ENCODE measurements around the gene EVI5L.

Gene EVI5L

DNA sequence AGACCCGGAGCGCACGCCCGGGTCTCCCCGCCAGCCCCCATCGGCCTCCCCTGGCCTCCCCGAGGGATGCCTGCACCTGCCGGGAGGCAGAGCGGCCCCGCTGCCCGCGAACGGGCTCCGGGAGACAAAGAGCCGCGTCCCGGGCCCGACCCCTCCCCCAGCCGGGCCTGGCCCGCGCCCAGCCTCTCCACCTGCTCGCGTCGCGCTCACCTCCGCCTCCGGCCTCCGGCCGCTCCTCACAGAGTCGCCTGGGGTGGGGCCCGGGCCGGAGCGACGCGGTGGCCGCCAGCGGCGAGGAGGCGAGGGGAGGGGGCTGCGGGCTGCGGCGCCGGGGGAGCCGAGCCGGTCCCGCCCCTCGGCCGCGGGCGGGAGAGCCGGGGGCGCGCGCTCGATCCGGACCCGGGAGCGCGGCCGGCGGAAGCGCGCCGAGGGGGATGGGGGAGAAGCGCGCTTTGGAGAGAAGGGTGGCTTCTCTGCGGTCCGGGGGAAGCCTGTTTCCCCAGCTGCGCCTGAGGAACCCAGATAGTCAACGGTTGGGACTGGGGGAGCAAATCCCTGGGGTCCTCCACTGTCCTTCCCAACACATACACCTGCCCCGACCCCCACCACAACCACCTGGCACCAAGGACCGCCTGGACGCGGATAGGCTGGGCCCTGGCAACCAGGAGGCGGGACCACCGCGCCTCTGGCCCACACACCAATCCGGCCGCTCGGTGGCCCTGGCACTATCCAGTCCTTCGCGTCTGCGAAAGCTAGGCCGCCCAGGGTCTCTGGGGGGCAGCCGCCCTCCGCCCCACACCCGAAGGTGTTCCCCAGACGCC lies 44.3 kb downstream of the EVI5L start, which contains the start of gene PRR36 (continued):
- TF ChIP-seq, protein P1, sequence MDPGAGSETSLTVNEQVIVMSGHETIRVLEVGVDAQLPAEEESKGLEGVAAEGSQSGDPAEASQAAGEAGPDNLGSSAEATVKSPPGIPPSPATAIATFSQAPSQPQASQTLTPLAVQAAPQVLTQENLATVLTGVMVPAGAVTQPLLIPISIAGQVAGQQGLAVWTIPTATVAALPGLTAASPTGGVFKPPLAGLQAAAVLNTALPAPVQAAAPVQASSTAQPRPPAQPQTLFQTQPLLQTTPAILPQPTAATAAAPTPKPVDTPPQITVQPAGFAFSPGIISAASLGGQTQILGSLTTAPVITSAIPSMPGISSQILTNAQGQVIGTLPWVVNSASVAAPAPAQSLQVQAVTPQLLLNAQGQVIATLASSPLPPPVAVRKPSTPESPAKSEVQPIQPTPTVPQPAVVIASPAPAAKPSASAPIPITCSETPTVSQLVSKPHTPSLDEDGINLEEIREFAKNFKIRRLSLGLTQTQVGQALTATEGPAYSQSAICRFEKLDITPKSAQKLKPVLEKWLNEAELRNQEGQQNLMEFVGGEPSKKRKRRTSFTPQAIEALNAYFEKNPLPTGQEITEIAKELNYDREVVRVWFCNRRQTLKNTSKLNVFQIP (CRISPR knock-in tag; IDR thresholded peaks at IDR 0.05; ENCODE audit: borderline replicate concordance, low read depth) = no peak
- no peak for TF ChIP-seq ISL1 (CRISPR knock-in tag; IDR thresholded peaks at IDR 0.05)

DNA sequence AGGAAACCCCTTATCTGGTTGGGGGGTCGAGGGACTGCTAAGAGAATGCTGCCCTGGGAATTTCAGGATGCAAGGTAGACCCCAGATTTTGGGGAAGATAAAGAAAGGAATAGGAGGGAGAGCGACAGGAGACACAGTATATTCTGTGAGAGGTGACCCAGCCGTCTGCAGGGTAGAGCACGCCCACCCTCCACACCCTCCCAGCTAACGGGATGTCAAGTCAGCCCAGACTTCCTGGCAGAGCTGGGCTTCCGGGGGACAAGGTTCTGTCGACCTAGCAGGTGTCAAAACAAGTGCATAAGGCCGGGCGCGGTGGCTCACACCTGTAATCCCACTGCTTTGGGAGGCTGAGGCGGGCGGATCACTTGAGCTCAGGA lies 44.9 kb downstream of the EVI5L start:
- TF ChIP-seq, protein P2, sequence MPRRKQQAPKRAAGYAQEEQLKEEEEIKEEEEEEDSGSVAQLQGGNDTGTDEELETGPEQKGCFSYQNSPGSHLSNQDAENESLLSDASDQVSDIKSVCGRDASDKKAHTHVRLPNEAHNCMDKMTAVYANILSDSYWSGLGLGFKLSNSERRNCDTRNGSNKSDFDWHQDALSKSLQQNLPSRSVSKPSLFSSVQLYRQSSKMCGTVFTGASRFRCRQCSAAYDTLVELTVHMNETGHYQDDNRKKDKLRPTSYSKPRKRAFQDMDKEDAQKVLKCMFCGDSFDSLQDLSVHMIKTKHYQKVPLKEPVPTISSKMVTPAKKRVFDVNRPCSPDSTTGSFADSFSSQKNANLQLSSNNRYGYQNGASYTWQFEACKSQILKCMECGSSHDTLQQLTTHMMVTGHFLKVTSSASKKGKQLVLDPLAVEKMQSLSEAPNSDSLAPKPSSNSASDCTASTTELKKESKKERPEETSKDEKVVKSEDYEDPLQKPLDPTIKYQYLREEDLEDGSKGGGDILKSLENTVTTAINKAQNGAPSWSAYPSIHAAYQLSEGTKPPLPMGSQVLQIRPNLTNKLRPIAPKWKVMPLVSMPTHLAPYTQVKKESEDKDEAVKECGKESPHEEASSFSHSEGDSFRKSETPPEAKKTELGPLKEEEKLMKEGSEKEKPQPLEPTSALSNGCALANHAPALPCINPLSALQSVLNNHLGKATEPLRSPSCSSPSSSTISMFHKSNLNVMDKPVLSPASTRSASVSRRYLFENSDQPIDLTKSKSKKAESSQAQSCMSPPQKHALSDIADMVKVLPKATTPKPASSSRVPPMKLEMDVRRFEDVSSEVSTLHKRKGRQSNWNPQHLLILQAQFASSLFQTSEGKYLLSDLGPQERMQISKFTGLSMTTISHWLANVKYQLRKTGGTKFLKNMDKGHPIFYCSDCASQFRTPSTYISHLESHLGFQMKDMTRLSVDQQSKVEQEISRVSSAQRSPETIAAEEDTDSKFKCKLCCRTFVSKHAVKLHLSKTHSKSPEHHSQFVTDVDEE (CRISPR knock-in tag; IDR thresholded peaks at IDR 0.05) = no peak
- no peak for TF ChIP-seq ZNF565 (CRISPR knock-in tag; conservative IDR thresholded peaks at IDR 0.05; ENCODE audit: low read depth)
- TF ChIP-seq TOX (CRISPR knock-in tag; IDR thresholded peaks at IDR 0.05; ENCODE audit: borderline replicate concordance) = no peak
- no peak for TF ChIP-seq ZC3H10 (CRISPR knock-in tag; IDR thresholded peaks at IDR 0.05)
- no peak for TF ChIP-seq OSR1 (CRISPR knock-in tag; IDR thresholded peaks at IDR 0.05)
- TF ChIP-seq TCF4 (CRISPR knock-in tag; IDR thresholded peaks at IDR 0.05; ENCODE audit: borderline replicate concordance) = no peak
- no peak for TF ChIP-seq RARB (CRISPR knock-in tag; IDR thresholded peaks at IDR 0.05)
- TF ChIP-seq, protein P3, sequence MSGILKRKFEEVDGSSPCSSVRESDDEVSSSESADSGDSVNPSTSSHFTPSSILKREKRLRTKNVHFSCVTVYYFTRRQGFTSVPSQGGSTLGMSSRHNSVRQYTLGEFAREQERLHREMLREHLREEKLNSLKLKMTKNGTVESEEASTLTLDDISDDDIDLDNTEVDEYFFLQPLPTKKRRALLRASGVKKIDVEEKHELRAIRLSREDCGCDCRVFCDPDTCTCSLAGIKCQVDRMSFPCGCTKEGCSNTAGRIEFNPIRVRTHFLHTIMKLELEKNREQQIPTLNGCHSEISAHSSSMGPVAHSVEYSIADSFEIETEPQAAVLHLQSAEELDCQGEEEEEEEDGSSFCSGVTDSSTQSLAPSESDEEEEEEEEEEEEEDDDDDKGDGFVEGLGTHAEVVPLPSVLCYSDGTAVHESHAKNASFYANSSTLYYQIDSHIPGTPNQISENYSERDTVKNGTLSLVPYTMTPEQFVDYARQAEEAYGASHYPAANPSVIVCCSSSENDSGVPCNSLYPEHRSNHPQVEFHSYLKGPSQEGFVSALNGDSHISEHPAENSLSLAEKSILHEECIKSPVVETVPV (CRISPR knock-in tag; IDR thresholded peaks at IDR 0.05) = no peak
- TF ChIP-seq GLIS3 (CRISPR knock-in tag; IDR thresholded peaks at IDR 0.05) = no peak
- TF ChIP-seq ESRRG (CRISPR knock-in tag; IDR thresholded peaks at IDR 0.05) = no peak
- TF ChIP-seq BACH2 (CRISPR knock-in tag; IDR thresholded peaks at IDR 0.05; ENCODE audit: borderline replicate concordance) = no peak
- TF ChIP-seq, protein P4, sequence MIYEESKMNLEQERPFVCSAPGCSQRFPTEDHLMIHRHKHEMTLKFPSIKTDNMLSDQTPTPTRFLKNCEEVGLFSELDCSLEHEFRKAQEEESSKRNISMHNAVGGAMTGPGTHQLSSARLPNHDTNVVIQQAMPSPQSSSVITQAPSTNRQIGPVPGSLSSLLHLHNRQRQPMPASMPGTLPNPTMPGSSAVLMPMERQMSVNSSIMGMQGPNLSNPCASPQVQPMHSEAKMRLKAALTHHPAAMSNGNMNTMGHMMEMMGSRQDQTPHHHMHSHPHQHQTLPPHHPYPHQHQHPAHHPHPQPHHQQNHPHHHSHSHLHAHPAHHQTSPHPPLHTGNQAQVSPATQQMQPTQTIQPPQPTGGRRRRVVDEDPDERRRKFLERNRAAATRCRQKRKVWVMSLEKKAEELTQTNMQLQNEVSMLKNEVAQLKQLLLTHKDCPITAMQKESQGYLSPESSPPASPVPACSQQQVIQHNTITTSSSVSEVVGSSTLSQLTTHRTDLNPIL (CRISPR knock-in tag; IDR thresholded peaks at IDR 0.05; ENCODE audit: low read depth) = no peak
- TF ChIP-seq, protein P1 (CRISPR knock-in tag; IDR thresholded peaks at IDR 0.05; ENCODE audit: borderline replicate concordance, low read depth) = no peak
- TF ChIP-seq PPARA (CRISPR knock-in tag; IDR thresholded peaks at IDR 0.05; ENCODE audit: borderline replicate concordance) = no peak
- TF ChIP-seq CSDC2 (CRISPR knock-in tag; IDR thresholded peaks at IDR 0.05) = no peak
- no peak for TF ChIP-seq ZFP30 (CRISPR knock-in tag; IDR thresholded peaks at IDR 0.05)
- ATAC-seq = no peak

DNA sequence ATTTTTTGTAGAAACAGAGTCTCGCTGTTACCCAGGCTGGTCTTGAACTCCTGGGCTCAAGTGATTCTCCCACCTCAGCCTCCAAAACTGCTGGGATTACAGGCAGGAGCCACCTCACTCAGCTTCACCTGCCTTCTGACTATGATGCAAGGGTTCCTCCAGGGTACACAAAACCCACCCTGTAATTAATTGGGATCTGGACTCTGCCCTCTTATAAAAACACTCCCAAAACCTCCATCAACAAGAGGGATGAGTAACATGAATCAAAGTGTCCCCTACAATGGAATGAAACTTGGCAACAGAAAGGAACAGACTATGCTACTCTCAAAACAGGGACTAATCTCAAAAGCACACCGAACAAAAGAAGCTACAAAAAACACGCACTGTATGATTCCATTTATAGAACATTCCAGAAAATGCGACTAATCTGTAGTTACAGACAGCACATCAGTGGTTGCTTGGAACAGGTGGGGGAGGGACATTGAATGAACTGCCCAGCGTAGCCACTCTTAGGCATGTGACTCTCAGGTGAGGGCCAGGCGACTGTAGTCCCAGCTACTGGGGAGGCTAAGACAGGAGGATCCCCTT lies 47.3 kb downstream of the EVI5L start:
- TF ChIP-seq CSDC2 (CRISPR knock-in tag; IDR thresholded peaks at IDR 0.05) (no peak), ZFP3 (CRISPR knock-in tag; IDR thresholded peaks at IDR 0.05) (no peak)
- TF ChIP-seq, protein P5, sequence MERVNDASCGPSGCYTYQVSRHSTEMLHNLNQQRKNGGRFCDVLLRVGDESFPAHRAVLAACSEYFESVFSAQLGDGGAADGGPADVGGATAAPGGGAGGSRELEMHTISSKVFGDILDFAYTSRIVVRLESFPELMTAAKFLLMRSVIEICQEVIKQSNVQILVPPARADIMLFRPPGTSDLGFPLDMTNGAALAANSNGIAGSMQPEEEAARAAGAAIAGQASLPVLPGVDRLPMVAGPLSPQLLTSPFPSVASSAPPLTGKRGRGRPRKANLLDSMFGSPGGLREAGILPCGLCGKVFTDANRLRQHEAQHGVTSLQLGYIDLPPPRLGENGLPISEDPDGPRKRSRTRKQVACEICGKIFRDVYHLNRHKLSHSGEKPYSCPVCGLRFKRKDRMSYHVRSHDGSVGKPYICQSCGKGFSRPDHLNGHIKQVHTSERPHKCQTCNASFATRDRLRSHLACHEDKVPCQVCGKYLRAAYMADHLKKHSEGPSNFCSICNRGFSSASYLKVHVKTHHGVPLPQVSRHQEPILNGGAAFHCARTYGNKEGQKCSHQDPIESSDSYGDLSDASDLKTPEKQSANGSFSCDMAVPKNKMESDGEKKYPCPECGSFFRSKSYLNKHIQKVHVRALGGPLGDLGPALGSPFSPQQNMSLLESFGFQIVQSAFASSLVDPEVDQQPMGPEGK (CRISPR knock-in tag; IDR thresholded peaks at IDR 0.05; ENCODE audit: borderline replicate concordance) = no peak
- no peak for ATAC-seq
